Astrocyte (in vitro differentiated cells and primary cell): ENCODE results near the gene PDK3. TPM values are rescaled to one million over a fixed set of nuclear protein-coding genes. Genes with fewer than 3 reads are reported as not detected.

ENCODE experiments used
- DNase-seq: peaks from one replicate; pipeline ENCODE4 v3.0.0-alpha.2; 2010; ENCODE audit warnings: low read depth
- FAIRE-seq: peaks from 2 replicates; lab custom pipeline; 2011; peaks lifted over from hg19 to GRCh38; lab: Jason Lieb, UNC
- H2AFZ ChIP-seq: 2 replicates; pipeline ENCODE4 v1.6.0; 2012; ENCODE audit warnings: low read depth, low read length, inconsistent platforms
- H3K27ac ChIP-seq: 2 replicates; pipeline ENCODE4 v1.5.1; 2011; ENCODE audit warnings: low read depth, low read length, inconsistent platforms
- H3K27me3 ChIP-seq: 2 replicates; pipeline ENCODE4 v1.6.0; 2011; ENCODE audit warnings: low read length, inconsistent platforms; ENCODE audit not compliant: insufficient read depth
- H3K36me3 ChIP-seq: 2 replicates; pipeline ENCODE4 v1.5.1; 2011; ENCODE audit warnings: low read length, inconsistent platforms; ENCODE audit not compliant: insufficient read depth
- H3K4me1 ChIP-seq: 2 replicates; pipeline ENCODE4 v1.5.1; 2011; ENCODE audit warnings: low read length, inconsistent platforms; ENCODE audit not compliant: insufficient read depth
- H3K4me2 ChIP-seq: 2 replicates; pipeline ENCODE4 v1.6.0; 2012; ENCODE audit warnings: low read length, inconsistent platforms
- H3K4me3 ChIP-seq: 2 replicates; pipeline ENCODE4 v1.5.1; 2011; ENCODE audit warnings: low read depth, mild to moderate bottlenecking, low read length, inconsistent platforms; ENCODE audit not compliant: insufficient read depth
- H3K79me2 ChIP-seq: 2 replicates; pipeline ENCODE4 v1.6.0; 2012; ENCODE audit warnings: mild to moderate bottlenecking, low read length, inconsistent platforms; ENCODE audit not compliant: insufficient read depth
- H3K9ac ChIP-seq: 2 replicates; pipeline ENCODE4 v1.6.0; 2012; ENCODE audit warnings: mild to moderate bottlenecking, low read length, inconsistent platforms
- H3K9me3 ChIP-seq: 2 replicates; pipeline ENCODE4 v1.5.1; 2012; ENCODE audit warnings: low read depth, mild to moderate bottlenecking, low read length, inconsistent platforms; ENCODE audit not compliant: insufficient read depth
- H4K20me1 ChIP-seq: 2 replicates; pipeline ENCODE4 v1.6.0; 2012; ENCODE audit warnings: low read length, inconsistent platforms; ENCODE audit not compliant: insufficient read depth
- H3K27ac Mint-ChIP-seq: one replicate; pipeline ENCODE4 v1.8.0; 2021; ENCODE audit warnings: mild to moderate bottlenecking, mixed read lengths; ENCODE audit not compliant: unreplicated experiment
- H3K27me3 Mint-ChIP-seq: one replicate; pipeline ENCODE4 v1.8.0; 2021; ENCODE audit warnings: low read depth, mixed read lengths; ENCODE audit not compliant: unreplicated experiment
- H3K36me3 Mint-ChIP-seq: one replicate; pipeline ENCODE4 v1.8.0; 2021; ENCODE audit warnings: low read depth, mixed read lengths; ENCODE audit not compliant: unreplicated experiment
- H3K4me1 Mint-ChIP-seq: one replicate; pipeline ENCODE4 v1.8.0; 2021; ENCODE audit warnings: low read depth, mixed read lengths; ENCODE audit not compliant: unreplicated experiment
- H3K4me3 Mint-ChIP-seq: one replicate; pipeline ENCODE4 v1.8.0; 2021; ENCODE audit warnings: mild to moderate bottlenecking, moderate library complexity, mixed read lengths; ENCODE audit not compliant: unreplicated experiment
- H3K9me3 Mint-ChIP-seq: one replicate; pipeline ENCODE4 v1.8.0; 2021; ENCODE audit warnings: mild to moderate bottlenecking, mixed read lengths; ENCODE audit not compliant: unreplicated experiment
- CTCF ChIP-seq: IDR thresholded peaks from 2 replicates; pipeline ENCODE4 v1.5.1; 2011; ENCODE audit warnings: low read depth, mild to moderate bottlenecking, inconsistent platforms, low read length, moderate library complexity; ENCODE audit not compliant: insufficient read depth
- EZH2 ChIP-seq: IDR thresholded peaks from 2 replicates; pipeline ENCODE4 v1.6.1; 2012; ENCODE audit warnings: mild to moderate bottlenecking, low read length, inconsistent platforms; ENCODE audit not compliant: insufficient read depth
- total RNA-seq: library from RNA; stranded (reverse); gene quantifications from 2 replicates; pipeline ENCODE4 v1.2.1, GENCODE V29; 2021

Gene PDK3
- total RNA-seq, 1 donor from 2014 or later, result 4.6 TPM

GRCh38 chrX:24577091-24577490, 112.0 kb downstream of the PDK3 start:
- Histone ChIP-seq H3K4me2 (no peak overlapping the region), H3K36me3 (no peaks in the 10 kb centered on the region), H3K9me3 (no peaks in the 10 kb centered on the region), H4K20me1 (no peaks in the 10 kb centered on the region), H3K27ac (no peak overlapping the region), H2AFZ (no peak overlapping the region), H3K9ac (no peak overlapping the region), H3K27me3 (no peaks in the 10 kb centered on the region), H3K4me3 (no peak overlapping the region), H3K4me1 (no peaks in the 10 kb centered on the region), H3K79me2 (no peaks in the 10 kb centered on the region)
- Mint-ChIP-seq H3K27me3 (no peaks in the 10 kb centered on the region), H3K27ac (no peak overlapping the region), H3K4me3 (no peak overlapping the region), H3K36me3 (no peaks in the 10 kb centered on the region), H3K4me1 (no peaks in the 10 kb centered on the region), H3K9me3 (no peaks in the 10 kb centered on the region)
- TF ChIP-seq CTCF, result no peak
- no peak for TF ChIP-seq EZH2
- FAIRE-seq (peak; percentile 72), DNase-seq (no peak)

Other genes starting within 250 kb of the PDK3 start
- gene SUPT20HL2, start 151.2 kb upstream of the PDK3 start, total RNA-seq, result not detected in 2 replicates
- gene SUPT20HL1, start 104.6 kb upstream of the PDK3 start, total RNA-seq, result not detected in 2 replicates
- gene PCYT1B, start 182.1 kb downstream of the PDK3 start, total RNA-seq, result 5.6 and 6.3 TPM in 2 replicates
- 4.9 and 5.1 TPM in 2 replicates for gene POLA1, start 228.6 kb downstream of the PDK3 start, total RNA-seq